GM13977 (cell line): ENCODE results near the gene RSRC1.

Source experiments
- DNase-seq: peaks from one replicate; pipeline ENCODE4 v3.0.0; 2012; ENCODE audit warnings: low spot score
- in situ Hi-C: fragments of 300-500 bp; cut with MboI; formaldehyde crosslinking; loops from one replicate; pipeline ENCODE4 v1.12.0; 2022; ENCODE audit warnings: low sequenced_read_pairs, low pct_unique_long_range_greater_than_20kb, mixed read lengths, inconsistent platforms; ENCODE audit not compliant: unreplicated experiment
- TF ChIP-seq, protein P1 (sequence below): IDR thresholded peaks from 2 replicates; pipeline ENCODE4 v1.5.1; 2012; ENCODE audit warnings: mild to moderate bottlenecking, control low read depth; ENCODE audit not compliant: insufficient read depth; ENCODE audit errors: extremely low read depth, missing control alignments

The RSRC1 gene

DNA sequence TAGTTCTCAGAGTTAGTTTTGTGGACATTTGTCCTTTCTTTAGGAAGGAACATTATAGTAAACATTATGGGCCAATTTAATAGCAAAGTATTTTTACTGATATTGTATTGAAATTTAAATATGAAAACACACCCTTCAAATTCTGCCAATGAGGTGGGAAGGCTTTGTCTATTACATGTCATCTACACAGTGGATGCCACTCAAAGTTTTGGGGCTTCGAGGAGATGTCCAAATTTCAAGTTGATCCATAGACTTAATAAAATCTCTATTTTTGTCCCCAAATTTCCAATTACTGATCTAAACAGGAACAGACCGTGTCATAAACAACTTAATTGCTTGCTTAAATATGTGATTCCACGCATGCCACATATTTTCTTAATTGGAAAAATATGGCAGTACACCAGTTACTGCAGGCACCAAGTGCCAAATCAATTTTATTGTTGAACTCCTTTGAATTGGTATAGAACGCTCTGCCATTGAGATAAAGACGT lies 5.4 kb upstream of the RSRC1 start:
- in situ Hi-C loops, result loop anchor here (25.0 kb wide), 2 partner anchors 208 to 308 kb away; no protein-coding TSS in a partner anchor
- DNase-seq, result no peak
- TF ChIP-seq, protein P1, sequence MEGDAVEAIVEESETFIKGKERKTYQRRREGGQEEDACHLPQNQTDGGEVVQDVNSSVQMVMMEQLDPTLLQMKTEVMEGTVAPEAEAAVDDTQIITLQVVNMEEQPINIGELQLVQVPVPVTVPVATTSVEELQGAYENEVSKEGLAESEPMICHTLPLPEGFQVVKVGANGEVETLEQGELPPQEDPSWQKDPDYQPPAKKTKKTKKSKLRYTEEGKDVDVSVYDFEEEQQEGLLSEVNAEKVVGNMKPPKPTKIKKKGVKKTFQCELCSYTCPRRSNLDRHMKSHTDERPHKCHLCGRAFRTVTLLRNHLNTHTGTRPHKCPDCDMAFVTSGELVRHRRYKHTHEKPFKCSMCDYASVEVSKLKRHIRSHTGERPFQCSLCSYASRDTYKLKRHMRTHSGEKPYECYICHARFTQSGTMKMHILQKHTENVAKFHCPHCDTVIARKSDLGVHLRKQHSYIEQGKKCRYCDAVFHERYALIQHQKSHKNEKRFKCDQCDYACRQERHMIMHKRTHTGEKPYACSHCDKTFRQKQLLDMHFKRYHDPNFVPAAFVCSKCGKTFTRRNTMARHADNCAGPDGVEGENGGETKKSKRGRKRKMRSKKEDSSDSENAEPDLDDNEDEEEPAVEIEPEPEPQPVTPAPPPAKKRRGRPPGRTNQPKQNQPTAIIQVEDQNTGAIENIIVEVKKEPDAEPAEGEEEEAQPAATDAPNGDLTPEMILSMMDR, result no peak

DNA sequence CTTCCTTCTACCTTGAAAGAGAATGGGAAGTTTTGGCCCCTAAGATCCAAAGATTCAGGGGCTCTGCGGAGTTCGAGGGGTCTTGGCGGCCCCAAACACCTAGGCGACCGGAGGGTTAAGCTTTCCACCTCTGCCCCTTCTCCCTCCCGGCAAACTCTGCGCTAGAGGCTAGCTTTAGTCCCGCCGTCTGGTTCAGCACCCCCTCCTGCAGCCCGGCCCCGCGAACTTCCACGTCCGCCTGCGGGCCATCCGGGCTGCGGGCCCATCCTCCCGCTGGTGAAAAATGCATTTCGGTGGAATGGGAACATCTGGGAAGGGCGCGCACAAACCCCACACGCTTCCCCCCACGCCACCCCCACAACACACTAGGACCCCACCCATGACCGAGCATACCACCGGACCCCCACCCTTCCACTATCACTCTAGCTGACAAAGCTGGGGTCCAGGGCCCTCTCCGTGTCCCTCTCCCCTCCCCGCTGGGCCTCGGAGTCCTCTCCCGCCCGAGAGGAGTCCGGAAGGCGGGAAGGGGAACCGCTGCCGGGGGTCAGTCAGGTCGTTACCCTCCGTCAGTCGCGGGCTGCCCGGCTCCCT lies 4.7 kb upstream of the RSRC1 start:
- peak; percentile 32 for DNase-seq
- in situ Hi-C loops, result loop anchor here (25.0 kb wide), 2 partner anchors 207 to 307 kb away; no protein-coding TSS in a partner anchor
- TF ChIP-seq, protein P1, result no peak

DNA sequence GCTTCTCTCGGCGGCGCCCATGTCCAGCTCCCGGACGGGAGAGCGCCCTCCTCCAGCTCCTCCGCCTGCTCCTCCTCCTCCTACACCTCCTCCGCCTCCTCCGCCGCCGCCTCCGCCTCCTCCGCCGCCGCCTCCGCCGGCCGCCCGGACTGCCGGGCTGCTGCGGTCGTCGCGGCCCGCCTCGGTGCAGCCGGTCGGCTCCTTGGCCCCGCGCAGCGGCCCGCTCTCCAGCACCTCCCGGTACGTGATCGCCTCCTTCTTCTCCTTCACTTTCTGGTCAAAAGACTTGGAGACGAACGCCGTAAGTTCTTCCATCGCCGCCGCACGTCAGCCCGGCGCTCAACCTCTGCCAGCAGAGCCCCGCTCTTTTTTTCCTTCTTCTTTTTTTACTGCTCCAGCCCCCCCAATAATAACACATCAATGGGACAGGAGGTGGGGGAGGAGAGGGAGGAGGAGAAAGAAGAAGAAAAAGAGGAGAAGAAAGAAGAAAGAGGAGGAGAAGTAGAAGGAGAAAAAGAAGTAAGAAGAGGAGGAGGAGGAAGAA lies 4.1 kb upstream of the RSRC1 start:
- TF ChIP-seq, protein P1, result no peak
- in situ Hi-C loops, result loop anchor here (25.0 kb wide), 2 partner anchors 207 to 307 kb away; no protein-coding TSS in a partner anchor
- peak; percentile 17 for DNase-seq

DNA sequence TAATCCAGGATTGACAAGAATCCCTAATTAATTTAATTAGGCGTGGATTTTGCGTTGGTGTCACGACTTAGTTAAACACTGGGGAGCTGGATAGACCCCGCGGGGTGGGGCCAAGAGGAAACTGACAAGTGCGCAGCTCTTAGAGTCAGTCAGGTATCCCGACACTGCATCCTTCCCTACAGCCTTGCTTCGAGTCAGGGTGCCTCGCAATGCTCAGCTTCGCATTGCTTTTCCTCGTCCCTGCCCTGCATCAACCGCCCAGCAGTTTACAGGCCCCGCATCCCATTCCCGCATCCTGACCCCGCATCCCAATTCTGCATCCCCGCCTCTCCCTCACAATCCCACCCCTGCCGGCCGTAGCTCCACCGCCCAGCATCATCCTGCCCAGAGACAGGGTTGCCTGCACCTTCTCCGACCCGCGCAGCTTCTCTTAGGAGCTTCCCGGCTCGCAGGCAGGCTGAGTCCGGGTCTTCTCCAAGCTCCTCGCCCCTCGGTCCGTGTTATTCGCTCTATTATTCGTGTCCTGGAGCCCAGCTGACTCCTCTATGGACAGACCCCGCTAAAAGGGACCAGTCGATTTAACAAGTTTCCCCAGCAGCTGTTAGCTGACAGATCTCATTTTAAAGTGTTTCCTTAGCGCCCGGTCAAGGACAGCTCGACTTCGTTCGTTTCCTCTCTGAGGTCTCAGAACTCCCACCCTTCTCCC lies 3.0 kb upstream of the RSRC1 start:
- in situ Hi-C loops, result loop anchor here (25.0 kb wide), 2 partner anchors 205 to 305 kb away; no protein-coding TSS in a partner anchor
- DNase-seq, result peak; percentile 30
- TF ChIP-seq, protein P1, result no peak

DNA sequence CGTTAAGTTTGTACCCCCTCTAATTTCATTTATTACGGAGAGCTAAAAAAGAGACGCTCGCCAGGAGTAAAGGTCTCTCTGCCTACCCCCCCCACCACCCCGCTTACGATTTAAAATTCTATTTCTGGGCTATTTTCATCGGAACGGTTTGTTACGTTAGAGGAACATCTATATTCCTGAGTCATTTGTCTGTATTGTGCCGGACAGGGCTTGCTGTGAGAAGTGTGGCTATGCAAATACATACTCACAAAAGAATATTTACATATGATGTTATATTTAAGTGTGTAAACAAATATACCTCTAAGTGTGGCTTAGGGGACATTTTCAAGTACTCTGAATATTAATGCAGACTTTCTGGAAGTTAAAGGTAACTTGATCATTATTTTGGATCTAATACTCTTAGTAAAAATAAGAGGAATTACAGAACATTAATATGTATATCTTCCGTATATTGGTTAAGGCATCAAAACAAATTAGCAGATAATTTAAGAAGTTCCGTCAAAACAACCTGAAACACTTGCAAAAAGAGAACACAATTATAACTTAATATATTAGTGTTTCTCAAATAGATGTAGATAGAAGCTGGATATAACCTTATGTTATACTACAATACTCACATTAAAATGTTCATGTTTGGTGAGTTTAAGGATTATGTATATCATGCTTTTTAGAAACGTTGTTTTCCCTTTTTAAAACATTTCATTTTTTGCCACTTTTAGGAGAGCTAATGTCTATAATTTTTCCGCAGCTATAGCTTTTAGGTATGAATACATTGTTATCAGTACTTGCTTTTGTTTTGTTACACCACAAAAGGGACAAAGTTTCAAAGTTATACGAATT lies 2.1 kb upstream of the RSRC1 start:
- TF ChIP-seq, protein P1, result no peak
- no peak for DNase-seq
- in situ Hi-C loops, result loop anchor here (25.0 kb wide), 2 partner anchors 204 to 304 kb away; no protein-coding TSS in a partner anchor

DNA sequence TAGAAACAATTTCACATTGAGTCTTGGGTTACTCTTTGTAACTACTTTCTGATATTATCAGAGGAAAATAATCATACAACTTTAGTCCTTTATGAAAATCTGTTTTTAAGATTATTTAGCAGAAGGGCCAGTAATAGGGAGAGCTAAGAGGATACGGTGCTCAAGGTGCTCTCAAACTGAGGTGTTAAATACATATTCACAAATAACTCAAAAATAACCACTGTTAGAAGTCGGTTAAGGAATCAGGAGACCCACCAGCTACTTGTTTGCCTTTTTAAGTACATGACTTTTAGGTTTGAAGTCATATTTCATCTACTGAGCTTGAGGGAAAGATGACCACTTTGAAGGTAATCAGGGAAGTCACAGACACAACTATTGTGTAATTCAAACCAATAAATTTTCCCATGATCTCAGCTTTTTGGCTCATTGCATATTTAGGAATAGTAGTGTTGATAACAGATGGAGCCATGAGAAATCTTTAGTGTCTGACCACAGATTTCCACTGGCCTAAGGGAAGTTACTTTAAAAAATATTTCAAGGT lies 1.4 kb upstream of the RSRC1 start:
- no peak for DNase-seq
- in situ Hi-C loops, result loop anchor here (25.0 kb wide), 2 partner anchors 204 to 304 kb away; no protein-coding TSS in a partner anchor
- TF ChIP-seq, protein P1, result no peak
